CD4-positive, alpha-beta T cell (primary cell): ENCODE data around the gene ZNF200. TPM values are rescaled to one million over a fixed set of nuclear protein-coding genes. Genes with fewer than 3 reads are reported as not detected.
A peak's percentile ranks its signal among the peaks of the same experiment; 100 is the strongest.

ENCODE experiments used
- ATAC-seq: fragments of 200-7000 bp; cut with Tn5 transposase; one replicate; pipeline ENCODE4 v1.10.0; 2022; ENCODE audit warnings: mild to moderate bottlenecking; ENCODE audit not compliant: poor library complexity
- CTCF ChIA-PET: fragments of 350-600 bp; sonication (Branson Sonifier 250); formaldehyde crosslinking; loops from one replicate; lab custom pipeline; 2021; ENCODE audit warnings: antibody characterized with exemption, inconsistent platforms; lab: Charles Lee
- POLR2A ChIA-PET: fragments of 350-600 bp; sonication (Branson Sonifier 250); formaldehyde crosslinking; loops from one replicate; lab custom pipeline; 2021; ENCODE audit warnings: antibody characterized with exemption, inconsistent platforms; lab: Charles Lee
- DNase-seq, 14 experiments: peaks; one replicate each; pipeline ENCODE4 v3.0.0-alpha.2; 2013 to 2020; ENCODE audit warnings: mixed read lengths in 2 of 14
- H3K27ac ChIP-seq, 2 donors: one replicate each; pipeline versions ENCODE4 v1.5.1 to v1.7.0; 2013; ENCODE audit warnings: low read length in 2 of 2, low read depth in 1 of 2, mild to moderate bottlenecking in 1 of 2
- H3K27me3 ChIP-seq, 2 experiments: 1 replicate in 1 of 2; 2 replicates in 1 of 2; pipeline versions ENCODE4 v1.6.1 to v1.7.0; 2013; ENCODE audit warnings: low read length in 2 of 2, control low read depth in 1 of 2, mild to moderate bottlenecking in 1 of 2, moderate library complexity in 1 of 2; ENCODE audit not compliant: insufficient read depth in 2 of 2, control insufficient read depth in 1 of 2
- H3K36me3 ChIP-seq: one replicate; pipeline ENCODE4 v1.6.1; 2013; ENCODE audit warnings: low read length, control low read depth; ENCODE audit not compliant: insufficient read depth
- H3K4me1 ChIP-seq: one replicate; pipeline ENCODE4 v1.6.1; 2013; ENCODE audit warnings: low read length, control low read depth; ENCODE audit not compliant: insufficient read depth
- H3K4me3 ChIP-seq: one replicate; pipeline ENCODE4 v1.5.1; 2013; ENCODE audit warnings: mild to moderate bottlenecking, low read length, moderate library complexity
- H3K9me3 ChIP-seq, 2 experiments: 1 replicate in 1 of 2; 2 replicates in 1 of 2; pipeline versions ENCODE4 v1.6.1 to v1.7.0; 2013; ENCODE audit warnings: low read length in 2 of 2, mild to moderate bottlenecking in 2 of 2, control low read depth in 1 of 2, moderate library complexity in 1 of 2; ENCODE audit not compliant: control insufficient read depth in 1 of 2, insufficient read depth in 1 of 2
- H3K27ac Mint-ChIP-seq: one replicate; pipeline ENCODE4 v1.8.0; 2020; ENCODE audit warnings: mixed read lengths
- H3K27me3 Mint-ChIP-seq: one replicate; pipeline ENCODE4 v1.8.0; 2021; ENCODE audit warnings: mixed read lengths
- H3K36me3 Mint-ChIP-seq: one replicate; pipeline ENCODE4 v1.8.0; 2021; ENCODE audit warnings: low read depth, mixed read lengths
- H3K4me1 Mint-ChIP-seq: one replicate; pipeline ENCODE4 v1.8.0; 2021; ENCODE audit warnings: low read depth, mixed read lengths
- H3K4me3 Mint-ChIP-seq: one replicate; pipeline ENCODE4 v1.8.0; 2020; ENCODE audit warnings: mild to moderate bottlenecking, mixed read lengths
- H3K9me3 Mint-ChIP-seq: one replicate; pipeline ENCODE4 v1.8.0; 2020; ENCODE audit warnings: mixed read lengths
- CTCF ChIP-seq: fragments of 200-600 bp; IDR thresholded peaks from one replicate; pipeline ENCODE4 v1.8.0; 2022; ENCODE audit warnings: antibody characterized with exemption, mild to moderate bottlenecking
- intact Hi-C, 2 experiments: fragments of 100-400 bp; cut with DNase I in 1 of 2; cut with micrococcal nuclease in 1 of 2; formaldehyde crosslinking; loops; one replicate each; pipeline versions ENCODE4 v1.15.1 to v1.9.0; 2023 to 2025; cut with DNase I, micrococcal nuclease
- total RNA-seq, 174 experiments: library from RNA in 2 of 174; stranded (reverse) in 2 of 174; gene quantifications; one replicate each; pipeline ENCODE4 v1.2.3 and lab custom pipeline; 2021 to 2026

The ZNF200 gene
- total RNA-seq, 2 experiments from 2014 or later = 7.0 to 7.2 TPM

GRCh38 chr16:3186946-3187690 lies 47.8 kb downstream of the ZNF200 start:
- intact Hi-C loops = loop anchor here (5.0 to 10.0 kb wide), 4 partner anchors 35 to 78 kb away; no protein-coding TSS in a partner anchor
- H3K27me3 ChIP-seq = peaks cover 68 to 79% of the 10 kb centered on the region in 2 experiments
- peaks cover 5 to 63% of the 10 kb centered on the region in 2 experiments for H3K9me3 ChIP-seq
- H3K4me3 ChIP-seq = no peak overlapping the region
- Mint-ChIP-seq H3K9me3 (peaks cover 7% of the 10 kb centered on the region), H3K27ac (peak overlapping the region; percentile 80), H3K4me3 (peak overlapping the region; percentile 82), H3K27me3 (peaks cover 92% of the 10 kb centered on the region), H3K4me1 (peaks cover 64% of the 10 kb centered on the region), H3K36me3 (peaks cover 5% of the 10 kb centered on the region)
- ATAC-seq (no peak), DNase-seq (no peak)
- POLR2A ChIA-PET = interaction anchor here (0.7 to 3.1 kb wide), 6 partner anchors 15 to 76 kb away, joined by 3 to 13 read pairs (median 4); partner anchors contain the start of gene ZNF200
- no peak for TF ChIP-seq CTCF
- H3K4me1 ChIP-seq = peaks cover 68% of the 10 kb centered on the region
- CTCF ChIA-PET = no interaction called here
- H3K36me3 ChIP-seq = no peaks in the 10 kb centered on the region
- H3K27ac ChIP-seq = no peak overlapping the region

- peak; percentile 7 for ATAC-seq
- peaks cover 0 to 43% of the 10 kb centered on the region in 2 experiments for H3K9me3 ChIP-seq
These were observed 51.4 kb downstream of the ZNF200 start for GRCh38 chr16:3183445-3184139.

More at GRCh38 chr16:3183445-3184139, 51.4 kb downstream of the ZNF200 start:
- TF ChIP-seq CTCF = peak; percentile 9
- H3K36me3 Mint-ChIP-seq = peaks cover 5% of the 10 kb centered on the region
- peaks cover 91% of the 10 kb centered on the region for H3K27me3 Mint-ChIP-seq
- H3K27ac Mint-ChIP-seq = peak overlapping the region; percentile 53
- Histone ChIP-seq H3K27ac (no peak overlapping the region), H3K36me3 (no peaks in the 10 kb centered on the region), H3K4me1 (peaks cover 35% of the 10 kb centered on the region), H3K4me3 (peak overlapping the region; percentile 48), H3K27me3 (peaks cover 66 to 76% of the 10 kb centered on the region in 2 experiments)
- H3K4me3 Mint-ChIP-seq = peak overlapping the region; percentile 82
- DNase-seq = peak in 1 of 14 experiments; percentile 19
- intact Hi-C loops = loop anchor here (5.0 to 10.0 kb wide), 2 partner anchors 81 to 274 kb away; no protein-coding TSS in a partner anchor
- ChIA-PET POLR2A (interaction anchor here (0.6 to 3.9 kb wide), 10 partner anchors 9 to 317 kb away, joined by 3 to 26 read pairs (median 4); partner anchors contain the start of gene ZNF263), CTCF (interaction anchor here (0.6 to 2.0 kb wide), 4 partner anchors 10 to 54 kb away, joined by 3 to 5 read pairs (median 3); no protein-coding TSS in a partner anchor)
- peaks cover 42% of the 10 kb centered on the region for H3K4me1 Mint-ChIP-seq
- H3K9me3 Mint-ChIP-seq = peaks cover 4% of the 10 kb centered on the region
